Measurements from ENCODE around the gene ACTL8.

ACTL8 gene

GRCh38 chr1:17773591-17774326, 18.6 kb downstream of the ACTL8 start:
- no peak for DNase-seq

- DNase-seq, result no peak
These were observed 19.3 kb downstream of the ACTL8 start for GRCh38 chr1:17774452-17774851.

- no peak for DNase-seq
These were observed 20.7 kb downstream of the ACTL8 start for GRCh38 chr1:17775796-17776195.

- DNase-seq, result no peak
These were observed 21.3 kb downstream of the ACTL8 start for GRCh38 chr1:17776426-17776825.

GRCh38 chr1:17777330-17777729, 22.2 kb downstream of the ACTL8 start:
- no peak for DNase-seq

GRCh38 chr1:17777818-17778217, 22.7 kb downstream of the ACTL8 start:
- no peak for DNase-seq

- DNase-seq, result no peak
These were observed 25.8 kb downstream of the ACTL8 start for GRCh38 chr1:17780916-17781315.

GRCh38 chr1:17789926-17790325, 34.8 kb downstream of the ACTL8 start:
- no peak for DNase-seq

GRCh38 chr1:17790383-17791054, 35.4 kb downstream of the ACTL8 start:
- DNase-seq, result no peak

GRCh38 chr1:17791055-17791390, 35.9 kb downstream of the ACTL8 start:
- no peak for DNase-seq

GRCh38 chr1:17791480-17791879, 36.3 kb downstream of the ACTL8 start:
- DNase-seq, result no peak

- no peak for DNase-seq
These were observed 37.3 kb downstream of the ACTL8 start for GRCh38 chr1:17792421-17792820.

- no peak for DNase-seq
These were observed 40.1 kb downstream of the ACTL8 start for GRCh38 chr1:17795081-17795809.

GRCh38 chr1:17795836-17796645, 40.9 kb downstream of the ACTL8 start:
- no peak for DNase-seq

GRCh38 chr1:17797478-17797877, 42.3 kb downstream of the ACTL8 start:
- DNase-seq, result no peak

- DNase-seq, result no peak
These were observed 42.9 kb downstream of the ACTL8 start for GRCh38 chr1:17798011-17798410.

- DNase-seq, result no peak
These were observed 43.8 kb downstream of the ACTL8 start for GRCh38 chr1:17798799-17799382.

GRCh38 chr1:17799642-17800041, 44.5 kb downstream of the ACTL8 start:
- no peak for DNase-seq

GRCh38 chr1:17802164-17802563, 47.0 kb downstream of the ACTL8 start:
- no peak for DNase-seq

- DNase-seq, result no peak
These were observed 47.8 kb downstream of the ACTL8 start for GRCh38 chr1:17802945-17803344.

- no peak for DNase-seq
These were observed 50.9 kb downstream of the ACTL8 start for GRCh38 chr1:17805869-17806684.

GRCh38 chr1:17808816-17809215, 53.7 kb downstream of the ACTL8 start:
- no peak for DNase-seq

Data from NCI-H2081 (cell line).